Lung (tissue), 12 donors: ENCODE results near the gene STARD8. TPM values are rescaled to one million over a fixed set of nuclear protein-coding genes. Genes with fewer than 3 reads are reported as not detected.

Experiments
- ATAC-seq: fragments of 200-7000 bp; cut with Tn5 transposase; one replicate; pipeline ENCODE4 v1.9.1; 2020; ENCODE audit warnings: moderate number of reproducible peaks; ENCODE audit not compliant: insufficient read depth, low FRiP score
- DNase-seq, 3 donors: peaks; one replicate each; pipeline ENCODE4 v3.0.0-alpha.2; 2013 to 2017
- H3K27ac ChIP-seq, 2 donors: one replicate each; pipeline ENCODE4 v1.5.1; 2013; ENCODE audit warnings: mild to moderate bottlenecking in 2 of 2, moderate library complexity in 2 of 2, control low read depth in 1 of 2, inconsistent platforms in 1 of 2, low read depth in 1 of 2, low read length in 1 of 2
- H3K27me3 ChIP-seq, 3 donors: one replicate each; pipeline ENCODE4 v1.5.1; 2013; ENCODE audit warnings: low read length in 2 of 3; ENCODE audit not compliant: control insufficient read depth in 3 of 3, insufficient read depth in 3 of 3
- H3K36me3 ChIP-seq, 4 donors: one replicate each; pipeline ENCODE4 v1.5.1; 2013; ENCODE audit warnings: low read length in 4 of 4, mild to moderate bottlenecking in 1 of 4, moderate library complexity in 1 of 4; ENCODE audit not compliant: control insufficient read depth in 4 of 4, insufficient read depth in 4 of 4
- H3K4me1 ChIP-seq, 5 donors: one replicate each; pipeline ENCODE4 v1.5.1; 2013; ENCODE audit warnings: low read length in 5 of 5, mild to moderate bottlenecking in 2 of 5, moderate library complexity in 1 of 5; ENCODE audit not compliant: control insufficient read depth in 5 of 5, insufficient read depth in 5 of 5
- H3K4me3 ChIP-seq: one replicate; pipeline ENCODE4 v1.5.1; 2013; ENCODE audit warnings: mild to moderate bottlenecking, control low read depth, moderate library complexity
- H3K9ac ChIP-seq, 2 donors: one replicate each; pipeline ENCODE4 v1.5.1; 2013; ENCODE audit warnings: low read length in 2 of 2, control low read depth in 1 of 2; ENCODE audit not compliant: insufficient read depth in 1 of 2
- H3K9me3 ChIP-seq, 4 donors: one replicate each; pipeline ENCODE4 v1.5.1; 2013; ENCODE audit warnings: low read length in 3 of 4, mild to moderate bottlenecking in 1 of 4, moderate library complexity in 1 of 4; ENCODE audit not compliant: control insufficient read depth in 4 of 4, insufficient read depth in 3 of 4
- WGBS, 2 donors: extraction: QIAGEN DNeasy Blood & Tissue Kit; methylation state at CpG; one replicate each; pipeline ENCODE4 v1.1.7; 2013; 5-methylcytosine and 5-hydroxymethylcytosine counted together
- polyA plus RNA-seq, 2 donors: library from polyadenylated mRNA; stranded (reverse); fragments of 200-250 nt; gene quantifications; one replicate each; pipeline ENCODE4 v1.2.1, GENCODE V29; 2013
- total RNA-seq, 2 donors: library from RNA; depleted of rRNA in 1 of 2; stranded (reverse); fragments of >200 nt in 1 of 2; gene quantifications; one replicate each; pipeline ENCODE4 v1.2.1, GENCODE V29; 2014 to 2021
- TF ChIP-seq, protein P1 (sequence below): IDR thresholded peaks from 2 replicates; pipeline ENCODE4 v1.5.1; 2012; ENCODE audit warnings: mild to moderate bottlenecking; ENCODE audit errors: control extremely low read depth, extremely low read depth
- donor health status: control.
- donor health status: control.
- donor health status: Bipolar disorder and iron deficiency.
- donor health status: healthy.
- donor health status: DM: yes; HTN: yes; CAD: no.

STARD8 gene
- total and polyA plus RNA-seq, 4 donors: 5.7 to 20.2 (median 18.5) TPM

DNA sequence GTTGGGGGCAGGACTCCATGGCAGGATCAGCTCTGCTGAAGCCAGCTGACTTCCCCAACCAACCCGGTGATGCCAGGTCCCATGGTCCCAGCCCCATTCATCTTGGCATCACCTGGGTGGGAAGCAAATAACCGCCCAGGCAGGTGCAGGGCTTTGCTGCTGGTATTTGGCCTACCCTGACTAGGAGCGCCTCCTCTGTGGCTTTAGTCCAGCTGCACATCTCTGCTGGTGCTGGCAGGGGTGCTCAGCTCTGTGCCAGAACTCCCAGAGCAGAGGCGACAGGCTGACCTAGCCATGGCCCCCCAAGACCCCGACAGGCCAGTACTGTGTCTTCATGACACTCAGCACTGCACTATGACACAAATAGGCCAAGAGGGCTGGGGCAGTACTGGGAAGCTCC, 64.4 kb downstream of the STARD8 start:
- no peak for DNase-seq
- Histone ChIP-seq H3K4me1 (peaks cover 0 to 6% (median 0%) of the 10 kb centered on the region in 5 donors), H3K36me3 (peaks cover 0 to 7% (median under 1%) of the 10 kb centered on the region in 4 donors), H3K27me3 (peaks cover 0 to 2% (median 0%) of the 10 kb centered on the region in 3 donors), H3K9ac (no peak overlapping the region), H3K4me3 (no peak overlapping the region), H3K9me3 (no peaks in the 10 kb centered on the region), H3K27ac (no peak overlapping the region)
- 67 to 72% methylated on average over 5 of the region's 5 CpGs for WGBS, 2 donors
- no peak for ATAC-seq
- TF ChIP-seq, protein P1, sequence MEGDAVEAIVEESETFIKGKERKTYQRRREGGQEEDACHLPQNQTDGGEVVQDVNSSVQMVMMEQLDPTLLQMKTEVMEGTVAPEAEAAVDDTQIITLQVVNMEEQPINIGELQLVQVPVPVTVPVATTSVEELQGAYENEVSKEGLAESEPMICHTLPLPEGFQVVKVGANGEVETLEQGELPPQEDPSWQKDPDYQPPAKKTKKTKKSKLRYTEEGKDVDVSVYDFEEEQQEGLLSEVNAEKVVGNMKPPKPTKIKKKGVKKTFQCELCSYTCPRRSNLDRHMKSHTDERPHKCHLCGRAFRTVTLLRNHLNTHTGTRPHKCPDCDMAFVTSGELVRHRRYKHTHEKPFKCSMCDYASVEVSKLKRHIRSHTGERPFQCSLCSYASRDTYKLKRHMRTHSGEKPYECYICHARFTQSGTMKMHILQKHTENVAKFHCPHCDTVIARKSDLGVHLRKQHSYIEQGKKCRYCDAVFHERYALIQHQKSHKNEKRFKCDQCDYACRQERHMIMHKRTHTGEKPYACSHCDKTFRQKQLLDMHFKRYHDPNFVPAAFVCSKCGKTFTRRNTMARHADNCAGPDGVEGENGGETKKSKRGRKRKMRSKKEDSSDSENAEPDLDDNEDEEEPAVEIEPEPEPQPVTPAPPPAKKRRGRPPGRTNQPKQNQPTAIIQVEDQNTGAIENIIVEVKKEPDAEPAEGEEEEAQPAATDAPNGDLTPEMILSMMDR: no peak

DNA sequence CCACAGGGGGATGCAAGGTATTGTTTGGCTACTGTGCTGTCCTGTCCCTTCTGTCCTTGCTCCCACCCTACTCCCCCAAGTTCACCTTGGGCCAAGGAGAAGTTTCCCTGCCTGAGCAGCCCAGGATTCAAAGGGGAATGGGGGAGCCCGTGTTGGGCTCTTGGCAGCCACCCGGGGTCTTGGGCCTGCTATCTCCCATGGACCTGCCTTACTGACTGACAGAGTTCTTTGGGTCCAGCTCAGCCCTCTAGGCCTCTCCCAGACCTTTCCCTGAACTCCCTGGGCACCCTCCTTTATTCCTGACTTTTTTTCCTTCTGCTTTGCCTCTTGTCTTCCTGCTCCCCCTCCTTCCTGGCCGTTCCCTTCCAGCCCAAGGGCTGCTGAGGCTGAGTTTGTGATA, 67.4 kb downstream of the STARD8 start:
- no peak overlapping the region for H3K4me3 ChIP-seq
- DNase-seq (no peak), ATAC-seq (no peak)
- H3K9me3 ChIP-seq: peaks cover 0 to 4% (median 0%) of the 10 kb centered on the region in 4 donors
- H3K9ac ChIP-seq: no peak overlapping the region
- no peak overlapping the region for H3K27ac ChIP-seq
- H3K4me1 ChIP-seq: peaks cover 0 to 7% (median 0%) of the 10 kb centered on the region in 5 donors
- WGBS, 2 donors: 76 to 92% methylated on average over 1 to 3 of the region's 3 CpGs
- TF ChIP-seq, protein P1: no peak
- H3K36me3 ChIP-seq: peaks cover 0 to 13% (median 5%) of the 10 kb centered on the region in 4 donors
- H3K27me3 ChIP-seq: peaks cover 0 to 5% (median 0%) of the 10 kb centered on the region in 3 donors

DNA sequence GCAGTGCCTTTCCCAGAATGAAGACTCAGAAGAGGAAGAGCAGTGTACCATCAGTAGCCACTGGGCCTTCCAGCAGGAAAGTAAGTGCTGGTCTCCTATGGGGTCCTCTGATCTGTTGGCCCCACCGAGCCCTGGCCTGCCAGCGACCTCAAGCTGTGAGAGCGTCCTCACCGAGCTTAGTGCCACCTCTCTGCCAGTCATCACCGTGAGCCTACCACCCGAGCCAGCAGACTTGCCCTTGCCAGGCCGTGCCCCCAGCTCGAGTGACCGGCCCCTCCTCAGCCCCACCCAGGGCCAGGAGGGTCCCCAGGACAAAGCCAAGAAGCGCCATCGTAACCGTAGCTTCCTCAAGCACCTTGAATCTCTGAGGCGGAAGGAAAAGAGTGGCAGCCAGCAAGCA, 69.7 kb downstream of the STARD8 start:
- H3K9ac ChIP-seq: no peak overlapping the region
- TF ChIP-seq, protein P1: no peak
- peaks cover 0 to 5% (median 0%) of the 10 kb centered on the region in 3 donors for H3K27me3 ChIP-seq
- peaks cover 0 to 4% (median 0%) of the 10 kb centered on the region in 4 donors for H3K9me3 ChIP-seq
- H3K4me1 ChIP-seq: peaks cover 0 to 3% (median 0%) of the 10 kb centered on the region in 5 donors
- peaks cover 0 to 13% (median 7%) of the 10 kb centered on the region in 4 donors for H3K36me3 ChIP-seq
- ATAC-seq: no peak
- H3K4me3 ChIP-seq: no peak overlapping the region
- H3K27ac ChIP-seq: no peak overlapping the region
- no peak for DNase-seq
- 87 to 88% methylated on average over 10 to 13 of the region's 13 CpGs for WGBS, 2 donors
